CD14-positive monocyte (primary cell): Measurements from ENCODE around the gene EYA3. TPM values are rescaled to one million over a fixed set of nuclear protein-coding genes. Genes with fewer than 3 reads are reported as not detected.
A peak's percentile ranks its signal among the peaks of the same experiment; 100 is the strongest.

Source experiments
- DNase-seq, 3 donors: peaks; one replicate each; pipeline ENCODE4 v3.0.0-alpha.2; 2011 to 2022
- H2AFZ ChIP-seq: 2 replicates; pipeline ENCODE4 v1.6.0; 2012; ENCODE audit warnings: mild to moderate bottlenecking, low read depth, low read length, inconsistent platforms; ENCODE audit not compliant: insufficient read depth, poor library complexity, severe bottlenecking
- H3K27ac ChIP-seq, 2 donors: 1 replicate in 1 of 2; 2 replicates in 1 of 2; pipeline ENCODE4 v1.5.1; 2012 to 2013; ENCODE audit warnings: low read length in 2 of 2, control low read depth in 1 of 2, inconsistent platforms in 1 of 2, low read depth in 1 of 2, mild to moderate bottlenecking in 1 of 2
- H3K27me3 ChIP-seq, 2 donors: one replicate each; pipeline versions ENCODE4 v1.6.0 to v1.6.1; 2011 to 2013; ENCODE audit warnings: low read length in 2 of 2; ENCODE audit not compliant: control insufficient read depth in 2 of 2, insufficient read depth in 2 of 2
- H3K36me3 ChIP-seq, 2 donors: replicated peaks in 1 of 2; 1 replicate in 1 of 2; 2 replicates in 1 of 2; pipeline versions ENCODE4 v1.5.1 to v1.6.1; 2012 to 2013; ENCODE audit warnings: low read length in 2 of 2, control low read depth in 1 of 2, inconsistent platforms in 1 of 2, mild to moderate bottlenecking in 1 of 2; ENCODE audit not compliant: insufficient read depth in 2 of 2, control insufficient read depth in 1 of 2
- H3K4me1 ChIP-seq, 2 donors: 1 replicate in 1 of 2; 2 replicates in 1 of 2; pipeline versions ENCODE4 v1.5.1 to v1.6.1; 2012 to 2013; ENCODE audit warnings: low read length in 2 of 2, control low read depth in 1 of 2, inconsistent platforms in 1 of 2, mild to moderate bottlenecking in 1 of 2, moderate library complexity in 1 of 2; ENCODE audit not compliant: insufficient read depth in 2 of 2, control insufficient read depth in 1 of 2
- H3K4me2 ChIP-seq: replicated peaks from 2 replicates; pipeline ENCODE3; 2012; ENCODE audit warnings: low read length, moderate library complexity, mild to moderate bottlenecking; ENCODE audit not compliant: poor library complexity, severe bottlenecking; ENCODE audit errors: extremely low read depth
- H3K4me3 ChIP-seq, 3 experiments: fragments of 200-600 bp in 1 of 3; sonication (generic) in 1 of 3; replicated peaks in 1 of 3; 1 replicate in 2 of 3; 2 replicates in 1 of 3; pipeline ENCODE4 v1.5.1; 2011 to 2013; ENCODE audit warnings: low read length in 3 of 3, mild to moderate bottlenecking in 3 of 3, control low read depth in 2 of 3, low read depth in 2 of 3, inconsistent platforms in 1 of 3, moderate library complexity in 1 of 3
- H3K79me2 ChIP-seq: 2 replicates; pipeline ENCODE4 v1.6.0; 2012; ENCODE audit warnings: mild to moderate bottlenecking, control low read depth, inconsistent platforms, low read length, moderate library complexity; ENCODE audit not compliant: insufficient read depth
- H3K9ac ChIP-seq: 2 replicates; pipeline ENCODE4 v1.6.0; 2017; ENCODE audit warnings: low read length, mild to moderate bottlenecking; ENCODE audit not compliant: insufficient read depth, poor library complexity, severe bottlenecking
- H3K9me3 ChIP-seq, 2 donors: replicated peaks in 1 of 2; 1 replicate in 1 of 2; 2 replicates in 1 of 2; pipeline versions ENCODE4 v1.5.1 to v1.6.1; 2012 to 2013; ENCODE audit warnings: low read length in 2 of 2, control low read depth in 1 of 2; ENCODE audit not compliant: control insufficient read depth in 1 of 2, insufficient read depth in 1 of 2
- H4K20me1 ChIP-seq: 2 replicates; pipeline ENCODE4 v1.6.0; 2012; ENCODE audit warnings: mild to moderate bottlenecking, low read length, control low read depth, moderate library complexity; ENCODE audit not compliant: insufficient read depth
- H3K27ac Mint-ChIP-seq, 7 donors: one replicate each; pipeline ENCODE4 v1.8.0; 2020; ENCODE audit warnings: mild to moderate bottlenecking in 7 of 7, mixed read lengths in 7 of 7, moderate library complexity in 6 of 7, inconsistent platforms in 2 of 7
- H3K27me3 Mint-ChIP-seq, 3 donors: one replicate each; pipeline ENCODE4 v1.8.0; 2021 to 2022; ENCODE audit warnings: low read depth in 3 of 3, mild to moderate bottlenecking in 3 of 3, mixed read lengths in 3 of 3, moderate library complexity in 3 of 3, inconsistent platforms in 1 of 3
- H3K36me3 Mint-ChIP-seq, 2 donors: one replicate each; pipeline ENCODE4 v1.8.0; 2020; ENCODE audit warnings: mixed read lengths in 2 of 2, inconsistent platforms in 1 of 2, mild to moderate bottlenecking in 1 of 2
- H3K4me1 Mint-ChIP-seq: one replicate; pipeline ENCODE4 v1.8.0; 2020; ENCODE audit warnings: mild to moderate bottlenecking, mixed read lengths
- H3K4me3 Mint-ChIP-seq, 2 donors: one replicate each; pipeline ENCODE4 v1.8.0; 2020; ENCODE audit warnings: mild to moderate bottlenecking in 2 of 2, mixed read lengths in 2 of 2, moderate library complexity in 1 of 2
- H3K9me3 Mint-ChIP-seq, 7 donors: one replicate each; pipeline ENCODE4 v1.8.0; 2020 to 2022; ENCODE audit warnings: mixed read lengths in 7 of 7, mild to moderate bottlenecking in 6 of 7, moderate library complexity in 6 of 7, inconsistent platforms in 2 of 7
- CTCF ChIP-seq: fragments of 200-600 bp; IDR thresholded peaks from one replicate; pipeline ENCODE4 v1.8.0; 2022; ENCODE audit warnings: antibody characterized with exemption, mild to moderate bottlenecking
- WGBS: methylation state at CpG from one replicate; pipeline ENCODE4 v1.1.5; 2013; ENCODE audit warnings: missing lambda C conversion rate; ENCODE audit not compliant: insufficient coverage; 5-methylcytosine and 5-hydroxymethylcytosine counted together
- intact Hi-C, 2 donors: fragments of 100-400 bp; cut with micrococcal nuclease; formaldehyde crosslinking; loops; one replicate each; pipeline versions ENCODE4 v1.15.0 to v1.15.1; 2023
- polyA minus RNA-seq: library from RNA; depleted of rRNA, polyadenylated mRNA; stranded (reverse); fragments of >200 nt; gene quantifications from 2 replicates; pipeline ENCODE4 v1.2.3, GENCODE V29; 2012
- polyA plus RNA-seq, 3 donors: library from polyadenylated mRNA; depleted of rRNA in 1 of 3; unstranded in 2 of 3; stranded (reverse) in 1 of 3; fragments of 300-500 nt in 2 of 3; fragments of >200 nt in 1 of 3; fragmentation: Illumina TruSeq in 2 of 3; gene quantifications; 1 replicate in 2 of 3; 2 replicates in 1 of 3; pipeline ENCODE4 v1.2.3, GENCODE V29; 2012 to 2021
- total RNA-seq, 12 experiments: library from RNA in 1 of 12; stranded (reverse) in 1 of 12; fragments of 120-200 nt in 1 of 12; gene quantifications; one replicate each; pipeline ENCODE4 v1.2.4 and lab custom pipeline; 2013 to 2026; ENCODE audit warnings: mixed read lengths in 6 of 12, inconsistent platforms in 1 of 12

The EYA3 gene
- total RNA-seq (2013): 13.7 TPM
- 10 to 100 TPM in 1 of 3 donors, 1 to 10 TPM in 2; 3.3 to 21.1 (median 3.7) TPM for polyA plus RNA-seq
- 8.5 and 10.0 TPM in 2 replicates for polyA minus RNA-seq
- 20.4 to 92.4 (median 33.2) reads per million in 11 experiments for total RNA-seq (lab: John Stamatoyannopoulos, UW)

GRCh38 chr1:28088168-28088961 is at the start of gene EYA3:
EYA3 (minus strand) TSS chr1:28088610; CDS start chr1:28058026, 30,584 bp downstream.
- Histone ChIP-seq H3K27ac (peak within 1 kb of the TSS; percentile 88 to 91), H3K9me3 (no peaks in the 10 kb centered on the region), H4K20me1 (peaks cover 19% of the 10 kb centered on the region), H3K36me3 (no peaks in the 10 kb centered on the region), H3K4me2 (peak within 1 kb of the TSS; percentile 80), H3K27me3 (no peaks in the 10 kb centered on the region), H3K9ac (peak within 1 kb of the TSS; percentile 71), H3K79me2 (peaks cover 50% of the 10 kb centered on the region), H2AFZ (peak within 1 kb of the TSS; percentile 82), H3K4me1 (peaks cover 22 to 25% of the 10 kb centered on the region in 2 donors), H3K4me3 (peak within 1 kb of the TSS; percentile 54 to 76 (median 71))
- H3K36me3 Mint-ChIP-seq: peaks cover 0 to 1% of the 10 kb centered on the region in 2 donors
- DNase-seq: peak; percentile 97 to 98 (median 97)
- H3K4me1 Mint-ChIP-seq: peaks cover 30% of the 10 kb centered on the region
- WGBS: under 1% methylated on average over 34 of the region's 44 CpGs
- peaks cover 0 to 2% (median 0%) of the 10 kb centered on the region in 3 donors for H3K27me3 Mint-ChIP-seq
- peak within 1 kb of the TSS; percentile 94 to 100 for H3K4me3 Mint-ChIP-seq
- H3K9me3 Mint-ChIP-seq: no peaks in the 10 kb centered on the region
- intact Hi-C loops: no loop called here
- peak within 1 kb of the TSS; percentile 96 to 99 (median 98) for H3K27ac Mint-ChIP-seq
- TF ChIP-seq CTCF: no peak

- Mint-ChIP-seq H3K36me3 (peaks cover 2 to 6% of the 10 kb centered on the region in 2 donors), H3K4me1 (peaks cover 82% of the 10 kb centered on the region), H3K9me3 (peaks cover 0 to 1% (median 0%) of the 10 kb centered on the region in 7 donors), H3K4me3 (no peak overlapping the region), H3K27me3 (peaks cover 0 to 1% (median under 1%) of the 10 kb centered on the region in 3 donors), H3K27ac (peak overlapping the region; percentile 92 to 100 (median 98))
- intact Hi-C loops: loop anchor here (5.0 kb wide), 2 partner anchors 35 to 45 kb away; no protein-coding TSS in a partner anchor
- 38% methylated on average over 1 of the region's 4 CpGs for WGBS
- Histone ChIP-seq H3K9me3 (no peaks in the 10 kb centered on the region), H3K79me2 (no peaks in the 10 kb centered on the region), H3K4me1 (peaks cover 77 to 93% of the 10 kb centered on the region in 2 donors), H3K27ac (peak overlapping the region in 1 of 2 donors; percentile 87), H3K36me3 (no peaks in the 10 kb centered on the region), H3K9ac (no peak overlapping the region), H2AFZ (no peak overlapping the region), H4K20me1 (no peaks in the 10 kb centered on the region), H3K4me3 (peak overlapping the region in 1 of 3 experiments; percentile 49), H3K4me2 (no peak overlapping the region), H3K27me3 (no peaks in the 10 kb centered on the region)
- TF ChIP-seq CTCF: no peak
- DNase-seq: peak in 1 of 3 donors; percentile 72
These were observed 48.7 kb upstream of the EYA3 start for GRCh38 chr1:28136922-28137613.
